HTR-8/SVneo (cell line): ENCODE measurements around the gene B4GALNT3.

ENCODE experiments used
- DNase-seq: peaks from one replicate; pipeline ENCODE4 v3.0.0; 2011; ENCODE audit warnings: low spot score, mixed read lengths; ENCODE audit not compliant: insufficient read length
- FAIRE-seq: peaks from 2 replicates; lab custom pipeline; 2011; peaks lifted over from hg19 to GRCh38; lab: Jason Lieb, UNC

B4GALNT3 gene

DNA sequence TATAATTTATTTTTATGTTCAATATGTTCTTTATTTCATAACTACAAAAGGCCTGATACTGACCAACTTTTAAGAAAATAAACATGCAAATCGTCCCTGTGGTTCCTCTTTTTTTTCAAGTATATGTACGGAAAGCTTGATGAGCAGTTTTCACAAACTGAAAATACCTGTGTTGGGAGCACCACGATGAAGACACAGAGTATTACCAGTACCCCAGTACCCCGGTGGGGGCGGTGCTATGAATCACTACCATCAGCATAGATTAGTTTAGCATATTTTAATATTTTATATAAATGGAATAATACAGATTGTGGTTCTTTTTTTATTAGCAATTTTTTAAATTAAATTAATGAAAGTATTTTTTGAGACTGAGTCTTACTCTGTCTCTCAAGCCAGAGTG, 7.0 kb downstream of the B4GALNT3 start:
- DNase-seq (no peak), FAIRE-seq (no peak)

- DNase-seq (no peak), FAIRE-seq (no peak)
Observed at GRCh38 chr12:467591-467990, 7.9 kb downstream of the B4GALNT3 start.

GRCh38 chr12:468671-469389, 9.1 kb downstream of the B4GALNT3 start:
- FAIRE-seq: peak; percentile 31
- DNase-seq: no peak

DNA sequence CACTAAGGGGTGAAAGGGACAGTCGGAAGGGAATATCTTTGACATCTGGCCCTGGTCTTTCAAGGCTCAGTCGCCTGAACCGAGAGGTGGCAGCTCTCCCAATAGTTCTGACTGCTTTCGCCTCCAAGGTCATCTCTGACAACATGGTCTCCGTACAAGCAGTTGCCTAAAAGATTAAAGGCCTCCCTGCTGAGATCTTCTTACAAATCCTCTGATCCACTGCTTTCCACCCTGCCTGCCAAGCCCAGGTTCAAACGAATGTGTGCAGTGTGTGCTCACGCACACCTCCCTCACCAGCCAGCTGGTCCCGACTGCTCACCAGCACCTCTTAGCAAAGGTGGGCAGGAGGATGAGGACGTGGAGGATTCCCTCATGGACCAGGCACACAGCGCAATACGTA, 10.4 kb downstream of the B4GALNT3 start:
- FAIRE-seq: no peak
- no peak for DNase-seq

DNA sequence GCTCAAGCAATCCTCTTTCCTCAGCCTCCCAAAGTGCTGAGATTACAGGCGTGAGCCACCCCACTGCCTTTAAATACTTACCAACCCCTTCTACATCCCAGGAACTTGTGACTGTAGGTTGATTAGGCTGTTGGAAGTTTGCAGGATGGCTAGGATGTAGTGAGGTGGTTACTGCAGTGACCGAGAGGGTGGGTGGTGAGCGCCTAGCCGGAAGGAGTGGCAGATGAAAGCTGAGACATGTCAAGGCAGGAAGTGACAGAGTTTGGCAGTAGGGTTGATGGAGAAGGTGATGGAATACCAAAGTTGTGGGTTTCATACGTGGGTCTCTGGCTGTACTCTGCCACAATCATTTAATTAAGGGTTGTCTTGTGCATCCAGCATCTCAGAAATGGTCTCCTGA, 13.5 kb downstream of the B4GALNT3 start:
- FAIRE-seq (peak; percentile 46), DNase-seq (no peak)

DNA sequence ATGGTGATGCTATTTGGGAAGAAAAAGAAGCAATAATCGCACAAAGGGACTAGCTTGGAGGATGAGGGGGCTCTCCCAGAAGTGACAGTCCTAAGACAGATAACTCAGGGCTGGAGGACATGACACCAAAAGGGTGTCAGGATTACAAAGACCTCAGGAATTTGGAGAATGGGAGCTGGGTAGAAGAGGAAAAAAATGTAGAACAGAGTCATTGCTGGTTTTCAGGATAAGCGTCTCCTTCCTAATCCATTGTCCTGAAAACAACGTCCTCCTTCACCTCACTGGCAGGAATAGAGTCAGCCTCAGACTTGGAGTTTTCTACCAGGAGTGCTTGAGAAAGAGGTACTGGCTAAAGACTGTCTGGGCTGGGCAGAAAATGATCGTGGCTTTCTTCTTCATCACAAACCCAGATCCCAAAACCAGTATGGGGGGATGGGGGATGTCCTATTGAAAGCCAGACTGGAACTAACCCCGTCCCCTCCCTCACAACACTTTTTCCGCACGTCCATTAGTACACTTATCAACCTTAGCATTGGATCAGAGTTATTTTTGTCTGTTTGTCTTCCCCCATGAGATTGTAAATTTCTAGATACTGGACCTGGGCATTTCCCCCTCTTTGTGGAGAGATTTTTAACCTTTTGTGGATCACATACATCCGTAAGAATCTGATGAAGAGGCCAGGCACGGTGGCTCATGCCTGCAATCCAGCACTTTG, 14.3 kb downstream of the B4GALNT3 start:
- DNase-seq: peak; percentile 54
- no peak for FAIRE-seq

DNA sequence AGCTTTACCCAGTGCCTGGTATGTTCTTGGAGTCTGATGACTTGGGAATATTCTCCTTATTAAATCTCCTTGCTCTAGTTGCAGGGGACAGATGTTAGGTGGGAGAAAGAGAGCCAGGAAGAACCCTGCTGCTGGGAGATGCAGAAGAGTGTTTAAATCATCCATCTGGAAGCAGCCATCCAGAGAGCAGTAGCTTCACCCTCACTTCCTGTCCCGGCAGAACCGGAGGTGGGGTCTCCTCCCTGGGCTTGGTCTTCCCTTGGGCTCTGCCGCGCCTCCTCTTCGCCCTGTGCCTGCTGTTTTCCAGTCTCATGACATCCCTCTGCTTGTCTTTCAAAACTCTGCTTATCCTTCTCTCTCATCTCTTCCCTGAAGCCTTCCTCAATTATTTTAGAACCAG, 15.5 kb downstream of the B4GALNT3 start:
- no peak for FAIRE-seq
- no peak for DNase-seq

- no peak for DNase-seq
- FAIRE-seq: no peak
Observed at GRCh38 chr12:479161-479560, 19.4 kb downstream of the B4GALNT3 start.

DNA sequence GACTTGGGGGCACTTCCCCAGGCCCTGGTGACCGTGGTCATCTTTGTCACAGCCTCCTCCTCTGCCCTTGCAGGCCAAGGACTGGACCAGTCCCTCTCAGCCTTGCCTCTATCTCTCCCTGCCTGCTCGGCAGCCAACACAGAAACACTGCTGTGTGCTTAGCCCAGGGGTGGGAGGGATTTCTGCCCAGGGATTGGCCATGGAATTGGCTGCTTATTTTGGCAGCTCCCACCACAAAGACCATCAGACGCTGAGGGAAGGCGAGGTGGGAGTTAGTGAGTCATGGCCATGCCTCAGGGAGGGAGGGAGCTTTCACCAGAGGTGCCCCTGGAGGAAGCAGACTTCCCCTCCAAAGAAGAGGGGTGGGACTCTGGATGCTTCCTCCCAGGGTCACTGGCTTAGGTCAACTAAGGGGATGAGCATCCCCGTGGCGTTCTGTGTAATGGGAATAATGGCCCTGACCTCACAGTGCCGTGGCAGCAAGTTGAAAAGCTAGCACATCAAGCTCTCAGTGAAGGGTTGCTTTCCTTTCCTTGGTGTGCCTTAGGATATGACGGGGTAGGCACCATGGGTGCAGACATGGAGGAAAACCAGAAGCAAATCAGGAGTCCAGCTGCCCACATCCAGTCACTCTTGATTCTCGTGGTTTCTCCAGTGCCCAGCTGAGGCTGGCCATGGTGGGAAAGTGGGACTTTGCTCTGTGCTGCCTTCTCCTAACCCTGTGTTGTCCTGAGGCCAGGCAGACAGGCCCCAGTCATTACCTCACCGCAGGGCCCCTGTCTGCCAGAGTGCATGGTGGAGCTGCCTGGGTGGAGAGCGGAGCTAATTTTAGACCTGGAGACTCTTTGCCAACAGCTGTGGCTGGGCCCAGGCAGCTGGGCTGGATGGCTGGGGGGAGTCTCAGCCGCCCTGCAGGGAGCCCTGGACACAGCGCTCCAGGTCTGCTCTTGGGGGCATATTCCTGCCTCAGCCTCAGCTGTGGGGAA, 21.4 kb downstream of the B4GALNT3 start:
- FAIRE-seq (no peak), DNase-seq (no peak)

DNA sequence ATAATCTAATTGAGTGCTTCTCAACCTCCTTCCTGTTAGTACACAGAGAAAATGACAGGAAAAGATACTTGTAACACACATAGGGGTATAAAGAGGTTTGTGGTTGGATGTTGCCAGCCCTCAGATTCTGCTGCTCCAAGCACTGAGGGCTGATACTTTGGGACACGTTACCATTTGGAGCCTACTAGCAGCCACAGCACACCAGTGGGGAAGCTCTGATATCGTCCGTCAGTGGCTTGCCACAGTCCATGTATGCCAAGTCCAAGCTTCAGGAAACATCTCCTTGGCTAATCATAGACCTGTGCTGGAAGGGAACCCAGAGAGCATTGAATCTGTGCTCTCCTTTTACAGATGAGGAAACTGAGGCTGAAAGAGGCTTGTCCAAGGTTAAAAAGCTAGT, 22.3 kb downstream of the B4GALNT3 start:
- no peak for FAIRE-seq

DNA sequence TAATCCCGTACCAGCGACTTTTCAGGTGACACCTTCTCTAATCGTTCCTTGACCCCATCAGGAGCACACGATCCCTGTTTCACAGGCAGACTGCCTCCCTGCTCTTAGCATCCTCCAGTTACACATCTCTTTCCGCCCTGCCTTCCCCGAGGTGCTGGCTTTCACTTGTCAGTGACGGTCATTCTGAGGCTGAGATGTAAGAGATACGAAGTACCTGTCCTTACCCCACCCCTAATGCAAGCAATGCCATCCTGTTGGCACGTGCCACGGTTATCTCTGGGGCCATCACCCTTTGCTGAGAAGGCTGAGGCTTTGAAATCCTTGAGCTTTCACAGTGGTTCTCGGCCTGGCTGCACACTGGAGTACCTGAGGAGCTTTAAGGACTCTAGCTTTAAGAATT, 24.4 kb downstream of the B4GALNT3 start:
- FAIRE-seq (no peak), DNase-seq (no peak)

More for the DNA sequence above, 22.3 kb downstream of the B4GALNT3 start:
- DNase-seq: no peak

- no peak for FAIRE-seq
- no peak for DNase-seq
Observed at GRCh38 chr12:490260-490659, 30.5 kb downstream of the B4GALNT3 start.

DNA sequence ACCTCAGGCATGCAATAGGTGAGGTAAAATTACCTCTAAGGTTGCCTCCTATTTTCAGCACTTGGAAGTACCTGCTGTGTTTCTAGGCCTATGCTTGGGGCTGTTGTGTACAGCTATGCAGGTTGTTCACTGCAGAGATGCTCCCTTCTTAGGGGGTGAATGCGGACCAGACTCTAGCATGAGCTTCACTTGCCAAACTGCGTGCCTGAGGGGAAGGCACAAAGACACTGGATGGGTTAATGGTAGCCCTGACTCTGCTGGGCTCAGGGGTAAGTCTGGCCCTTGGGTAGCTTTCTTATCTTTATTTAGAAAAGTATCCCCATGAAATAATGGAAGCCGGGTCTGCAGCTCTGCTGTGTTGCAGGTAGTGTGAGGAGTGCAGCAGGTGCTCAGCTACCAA, 35.7 kb downstream of the B4GALNT3 start:
- FAIRE-seq: no peak
- no peak for DNase-seq

- no peak for FAIRE-seq
- no peak for DNase-seq
Observed at GRCh38 chr12:496736-497135, 37.0 kb downstream of the B4GALNT3 start.

DNA sequence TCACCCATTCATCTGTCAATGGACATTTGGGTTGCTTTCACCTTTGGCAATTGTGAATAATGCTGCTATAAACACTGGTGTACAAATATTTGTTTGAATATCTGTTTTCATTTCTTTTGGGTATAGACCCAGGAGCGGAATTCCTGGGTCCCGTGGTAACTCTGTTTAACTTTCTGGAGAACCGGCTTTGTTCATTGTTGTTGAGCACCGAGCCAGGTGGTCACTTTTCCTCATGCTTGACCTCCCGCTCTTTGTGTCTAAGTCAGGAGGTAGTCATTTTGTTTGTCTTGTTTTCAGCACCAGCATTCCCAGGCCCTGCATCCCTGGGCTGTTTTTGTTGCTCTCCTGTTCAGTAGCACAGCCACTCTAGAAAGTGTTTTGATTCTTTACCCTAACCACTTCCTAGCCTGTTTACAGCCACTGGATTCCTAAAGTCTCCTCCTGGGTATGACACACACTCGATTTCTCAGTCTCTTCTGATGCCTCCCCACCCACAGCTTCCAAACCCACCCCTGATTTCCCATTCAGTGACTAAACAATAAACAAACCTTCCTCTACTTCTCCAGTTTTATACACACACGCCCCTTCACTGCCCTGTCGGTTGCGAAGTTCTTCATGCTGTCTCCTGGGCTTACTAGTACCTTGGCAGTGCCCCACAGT, 37.9 kb downstream of the B4GALNT3 start:
- FAIRE-seq: no peak
- DNase-seq: no peak

GRCh38 chr12:499837-500458, 40.2 kb downstream of the B4GALNT3 start:
- FAIRE-seq: no peak
- DNase-seq: no peak

GRCh38 chr12:501722-502447, 42.1 kb downstream of the B4GALNT3 start:
- FAIRE-seq: no peak
- no peak for DNase-seq

DNA sequence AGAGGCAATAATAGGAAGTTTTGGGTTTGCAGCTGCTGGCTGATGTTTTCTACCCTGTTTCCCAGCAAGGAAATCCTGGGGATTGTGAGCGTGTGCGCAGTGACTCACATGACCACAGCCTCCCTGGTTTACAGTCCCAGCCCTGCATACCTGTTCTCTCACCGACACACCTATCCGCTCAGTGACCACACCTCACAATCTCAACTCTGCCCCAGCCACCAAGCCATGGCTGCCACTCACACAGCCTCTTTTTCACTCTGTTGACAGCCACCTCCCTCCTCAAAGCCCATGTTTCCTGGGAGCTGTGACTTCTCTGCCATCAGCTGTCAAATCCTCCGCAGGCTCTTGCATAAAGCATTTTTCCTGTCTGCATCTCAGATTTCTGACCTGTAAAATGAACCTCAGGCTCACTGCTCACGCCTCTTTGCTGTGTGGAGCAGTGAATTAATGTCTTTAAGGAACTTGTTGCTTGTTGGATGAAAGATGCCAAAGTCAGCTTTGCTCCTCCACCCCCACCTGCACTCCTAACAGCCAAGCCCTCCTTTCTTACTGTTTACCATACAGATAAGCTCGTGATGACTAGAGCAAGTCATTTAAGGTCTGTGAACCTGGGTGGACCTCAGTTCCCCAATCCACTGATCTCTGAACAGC, 43.5 kb downstream of the B4GALNT3 start:
- FAIRE-seq: no peak
- DNase-seq: no peak

DNA sequence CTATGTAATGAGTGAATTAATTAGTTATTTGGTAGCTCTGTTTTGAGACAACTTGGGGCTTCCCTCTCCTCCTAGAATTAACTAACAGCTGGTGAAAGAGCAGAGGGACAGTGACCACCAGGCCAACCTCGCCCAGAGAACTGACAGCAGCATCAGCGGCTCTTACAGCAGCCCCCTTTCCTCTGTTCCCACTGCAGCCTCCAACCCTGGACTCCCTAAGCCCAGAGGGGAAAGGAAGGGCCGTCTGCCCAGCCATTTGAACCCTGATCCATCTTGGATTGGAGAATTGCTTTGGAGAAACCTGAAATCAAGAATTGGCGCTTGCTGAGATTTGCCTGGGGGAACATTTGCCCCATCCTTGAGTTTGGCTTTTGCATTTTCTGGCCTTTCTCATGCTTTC, 45.5 kb downstream of the B4GALNT3 start:
- no peak for FAIRE-seq

More for the DNA sequence above, 45.5 kb downstream of the B4GALNT3 start:
- DNase-seq: no peak
